MCF 10A (cell line): ENCODE results near the gene GAA. TPM values are rescaled to one million over a fixed set of nuclear protein-coding genes. Genes with fewer than 3 reads are reported as not detected.

Experiments
- BruUV-seq: library from RNA; stranded (reverse); fragments of 400-500 nt; replicated peaks from 2 replicates; lab custom pipeline; 2021; lab: Mats Ljungman, UMichigan
- CTCF ChIA-PET: fragments of 300-600 bp; sonication (Branson Sonifier 250); formaldehyde crosslinking; extraction: SDS; loops from one replicate; lab custom pipeline; 2021; ENCODE audit warnings: antibody characterized with exemption, inconsistent platforms; lab: Yijun Ruan, JAX
- POLR2A ChIA-PET: fragments of 300-600, 350-650 bp; sonication (Branson Sonifier 250); formaldehyde crosslinking; extraction: SDS; loops from one replicate; lab custom pipeline; 2020; ENCODE audit warnings: antibody characterized with exemption, inconsistent platforms; lab: Yijun Ruan, JAX
- DNase-seq: peaks from one replicate; pipeline ENCODE4 v3.0.0-alpha.2; 2018; ENCODE audit not compliant: unreplicated experiment
- H3K27ac Mint-ChIP-seq: one replicate; pipeline ENCODE4 v1.8.0; 2022; ENCODE audit warnings: mild to moderate bottlenecking, low read depth, mixed read lengths; ENCODE audit not compliant: unreplicated experiment
- H3K27me3 Mint-ChIP-seq: one replicate; pipeline ENCODE4 v1.8.0; 2022; ENCODE audit warnings: mixed read lengths; ENCODE audit not compliant: insufficient read depth, unreplicated experiment
- H3K36me3 Mint-ChIP-seq: one replicate; pipeline ENCODE4 v1.8.0; 2022; ENCODE audit warnings: mild to moderate bottlenecking, moderate library complexity, mixed read lengths; ENCODE audit not compliant: insufficient read depth, unreplicated experiment
- H3K4me1 Mint-ChIP-seq: one replicate; pipeline ENCODE4 v1.8.0; 2022; ENCODE audit warnings: mixed read lengths; ENCODE audit not compliant: insufficient read depth, unreplicated experiment
- H3K4me3 Mint-ChIP-seq: one replicate; pipeline ENCODE4 v1.8.0; 2022; ENCODE audit warnings: mild to moderate bottlenecking, moderate library complexity, mixed read lengths; ENCODE audit not compliant: unreplicated experiment
- H3K9me3 Mint-ChIP-seq: one replicate; pipeline ENCODE4 v1.8.0; 2022; ENCODE audit warnings: mixed read lengths; ENCODE audit not compliant: unreplicated experiment
- CTCF ChIP-seq: fragments of 200-600 bp; IDR thresholded peaks from one replicate; pipeline ENCODE4 v1.8.0; 2022; ENCODE audit warnings: antibody characterized with exemption, mild to moderate bottlenecking; ENCODE audit not compliant: unreplicated experiment
- intact Hi-C: fragments of 100-400 bp; cut with micrococcal nuclease; formaldehyde crosslinking; loops from 2 replicates; pipeline ENCODE4 v1.14.1; 2022
- total RNA-seq: library from RNA; stranded (reverse); gene quantifications from 2 replicates; pipeline ENCODE4 v1.2.3, GENCODE V29; 2022

Gene GAA
- total RNA-seq, 1 experiment from 2014 or later, result 26.0 TPM

- no peak for DNase-seq
- TF ChIP-seq CTCF, result no peak
- Mint-ChIP-seq H3K36me3 (peaks cover 82% of the 10 kb centered on the region), H3K4me3 (no peak overlapping the region), H3K9me3 (no peaks in the 10 kb centered on the region), H3K27me3 (no peaks in the 10 kb centered on the region), H3K27ac (peak overlapping the region; percentile 57), H3K4me1 (peaks cover 10% of the 10 kb centered on the region)
- intact Hi-C loops, result no loop called here
- BruUV-seq, result no TSS peak
- POLR2A ChIA-PET, result interaction anchor here (0.6 to 1.6 kb wide), 4 partner anchors 8 to 88 kb away, joined by 3 to 5 read pairs (median 4); partner anchors contain the start of gene GAA
- CTCF ChIA-PET, result interaction anchor here (0.5 to 0.7 kb wide), 3 partner anchors 40 to 135 kb away, joined by 3 read pairs; partner anchors contain the start of gene GAA
Observed at GRCh38 chr17:80141463-80142165, 40.2 kb downstream of the GAA start.

GRCh38 chr17:80142929-80143328, 41.5 kb downstream of the GAA start:
- H3K4me1 Mint-ChIP-seq, result peaks cover 10% of the 10 kb centered on the region
- TF ChIP-seq CTCF, result no peak
- intact Hi-C loops, result no loop called here
- DNase-seq, result no peak
- POLR2A ChIA-PET, result interaction anchor here (0.6 to 1.5 kb wide), 2 partner anchors 9 to 22 kb away, joined by 4 read pairs; no protein-coding TSS in a partner anchor
- H3K36me3 Mint-ChIP-seq, result peaks cover 73% of the 10 kb centered on the region
- H3K27ac Mint-ChIP-seq, result no peak overlapping the region
- CTCF ChIA-PET, result interaction anchor here (0.7 to 1.8 kb wide), 3 partner anchors 9 to 1923 kb away, joined by 3 to 9 read pairs (median 3); partner anchors contain the start of gene GAA
- no TSS peak for BruUV-seq
- H3K27me3 Mint-ChIP-seq, result no peaks in the 10 kb centered on the region
- H3K9me3 Mint-ChIP-seq, result no peaks in the 10 kb centered on the region
- H3K4me3 Mint-ChIP-seq, result no peak overlapping the region

- H3K9me3 Mint-ChIP-seq, result no peaks in the 10 kb centered on the region
- peak overlapping the region; percentile 62 for H3K27ac Mint-ChIP-seq
- no peak for TF ChIP-seq CTCF
- peak overlapping the region; percentile 84 for H3K4me3 Mint-ChIP-seq
- H3K36me3 Mint-ChIP-seq, result peaks cover 63% of the 10 kb centered on the region
- no peaks in the 10 kb centered on the region for H3K27me3 Mint-ChIP-seq
- no peak for DNase-seq
- BruUV-seq, result TSS peak; percentile 32
- ChIA-PET POLR2A (interaction anchor here (0.7 to 2.3 kb wide), 16 partner anchors 12 to 271 kb away, joined by 3 to 20 read pairs (median 6); partner anchors contain the start of genes GAA and RNF213), CTCF (interaction anchor here (0.9 to 2.2 kb wide), 8 partner anchors 18 to 140 kb away, joined by 3 to 14 read pairs (median 4); partner anchors contain the start of gene GAA)
- intact Hi-C loops, result loop anchor here (2.0 to 5.0 kb wide), 2 partner anchors 41 to 107 kb away; no protein-coding TSS in a partner anchor
- peaks cover 10% of the 10 kb centered on the region for H3K4me1 Mint-ChIP-seq
Observed at GRCh38 chr17:80145076-80146075, 44.0 kb downstream of the GAA start.
